CD4-positive, alpha-beta T cell treated with Interleukin-17A for 1 hour (primary cell): Measurements from ENCODE around the gene METTL17.
"Not testable (repeated sequence)": the region's sequence is repeated elsewhere in the genome, so short reads cannot be mapped to it uniquely, and the experiment has no call there.

ENCODE experiments used
- DNase-seq: peaks from one replicate; pipeline ENCODE4 v3.0.0-alpha.2; 2020

The METTL17 gene

DNA sequence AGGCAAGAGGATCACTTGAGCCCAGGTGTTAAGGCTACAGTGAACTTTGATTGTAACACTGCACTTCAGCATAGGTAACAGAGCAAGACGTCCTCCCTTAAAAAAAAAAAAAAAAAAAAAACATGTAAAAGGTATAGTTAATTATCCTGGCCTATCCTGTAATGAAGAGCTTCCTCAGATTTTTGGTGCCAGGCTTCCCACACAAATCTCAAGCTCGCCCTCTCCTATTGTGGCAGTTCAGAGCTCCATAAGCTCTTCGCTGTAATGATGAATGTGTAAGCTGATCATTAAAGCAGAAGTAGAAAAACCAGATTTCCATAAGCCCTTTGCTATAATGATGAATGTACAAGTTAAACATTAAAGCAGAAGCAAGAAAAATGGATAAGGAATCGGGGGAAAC, 7.3 kb downstream of the METTL17 start:
- no peak for DNase-seq

DNA sequence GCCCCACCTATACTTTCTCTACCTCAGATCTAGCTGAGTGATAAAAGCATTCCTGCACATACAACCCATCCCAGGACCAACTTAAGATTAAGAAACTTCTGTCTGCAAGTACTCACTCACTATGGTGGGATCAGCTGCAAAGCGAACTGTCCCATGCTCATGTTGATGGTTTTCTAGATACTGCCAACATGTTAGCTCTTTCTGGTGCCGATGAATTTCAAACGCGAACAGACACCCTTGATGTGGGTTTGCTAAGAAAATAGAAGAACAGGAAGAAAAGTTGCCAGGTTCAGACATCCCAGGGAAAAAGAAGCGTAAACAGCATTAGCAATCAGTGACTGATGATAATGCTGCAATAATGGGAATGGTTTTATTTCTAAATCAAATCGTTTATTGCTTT, 7.8 kb downstream of the METTL17 start:
- no peak for DNase-seq

DNA sequence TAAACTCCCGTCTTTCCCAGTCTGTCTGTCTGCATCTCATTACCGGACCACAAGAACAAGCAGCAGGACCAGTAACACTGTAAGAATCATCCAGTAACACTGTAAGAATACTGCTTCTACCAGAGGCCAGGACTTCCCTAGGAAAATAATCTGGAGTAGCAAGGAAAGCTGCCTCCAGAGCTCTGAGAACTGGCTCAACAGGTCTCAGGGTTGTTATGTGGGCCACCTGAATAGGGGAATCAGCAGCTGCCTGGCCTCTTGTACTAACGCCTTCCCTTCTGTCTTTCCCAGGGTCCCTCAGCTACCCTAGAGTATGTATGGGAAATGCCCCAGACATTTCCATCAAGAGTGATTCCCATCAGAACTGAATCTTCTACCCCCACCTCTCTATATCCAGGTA, 8.4 kb downstream of the METTL17 start:
- no peak for DNase-seq

DNA sequence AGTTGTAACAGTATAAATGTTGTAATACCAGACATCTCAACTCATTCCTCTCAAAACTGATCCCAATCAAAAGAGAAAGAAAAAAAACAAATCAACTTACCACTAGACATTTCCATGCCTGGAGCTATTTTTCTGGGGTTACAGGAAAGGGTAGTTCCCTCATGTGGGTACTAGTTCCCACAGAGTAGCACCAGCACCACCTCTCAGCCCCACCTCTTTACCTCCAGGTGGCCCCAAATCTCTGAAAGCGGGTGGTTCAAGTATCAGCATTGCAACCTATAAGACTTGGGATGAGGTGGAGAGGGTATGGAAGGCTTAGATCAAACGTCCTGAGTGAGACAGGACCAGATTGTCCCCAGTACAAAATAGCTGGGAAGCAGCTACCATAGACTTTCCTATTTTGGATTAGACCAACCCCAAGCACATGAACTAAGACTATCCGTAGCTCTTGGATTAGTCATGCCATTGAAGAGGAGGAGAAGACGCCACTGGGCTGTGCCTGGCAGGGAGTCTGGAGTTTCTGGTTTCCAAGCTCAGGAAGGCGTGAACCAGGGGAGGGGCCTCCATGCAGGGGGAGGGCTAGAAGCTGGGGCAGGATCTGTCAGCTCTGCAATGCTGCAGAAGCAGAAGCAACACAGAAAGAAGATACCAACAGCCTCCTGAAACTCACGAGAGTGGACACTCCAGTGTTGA, 9.0 kb downstream of the METTL17 start, which contains the start of gene SLC39A2:
TSS of gene SLC39A2 (plus strand) at position 620 of the 693 bp plus-strand sequence. CDS start 154 bp downstream, outside the sequence.
- DNase-seq = no peak

DNA sequence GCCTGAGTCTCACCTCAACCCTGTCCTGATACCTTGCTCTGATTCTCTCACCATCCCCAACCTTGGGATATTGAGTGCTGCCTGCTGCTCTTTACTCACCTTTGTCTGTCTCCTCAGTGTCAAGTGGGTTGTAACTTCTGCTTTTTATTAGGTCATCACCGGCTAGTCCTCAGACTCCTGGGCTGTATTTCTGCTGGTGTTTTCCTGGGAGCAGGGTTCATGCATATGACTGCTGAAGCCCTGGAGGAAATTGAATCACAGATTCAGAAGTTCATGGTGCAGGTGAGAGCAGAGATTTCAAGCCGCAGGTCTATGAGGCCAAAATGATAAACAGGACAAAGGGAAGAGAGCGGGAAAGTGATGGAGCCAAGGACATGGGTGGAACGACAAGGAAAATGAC, 9.8 kb downstream of the METTL17 start:
- DNase-seq = no peak

DNA sequence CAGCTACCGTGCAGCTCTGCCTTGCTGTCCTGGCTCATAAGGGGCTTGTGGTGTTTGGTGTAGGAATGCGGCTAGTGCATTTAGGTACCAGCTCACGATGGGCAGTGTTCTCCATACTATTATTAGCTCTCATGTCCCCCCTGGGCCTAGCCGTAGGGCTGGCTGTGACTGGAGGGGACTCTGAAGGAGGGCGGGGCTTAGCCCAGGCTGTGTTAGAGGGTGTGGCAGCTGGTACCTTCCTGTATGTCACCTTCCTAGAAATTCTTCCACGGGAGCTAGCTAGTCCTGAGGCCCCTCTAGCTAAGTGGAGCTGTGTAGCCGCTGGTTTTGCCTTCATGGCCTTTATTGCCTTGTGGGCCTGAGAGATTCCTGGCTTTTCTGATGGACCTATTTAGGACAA, 11.4 kb downstream of the METTL17 start:
- no peak for DNase-seq

DNA sequence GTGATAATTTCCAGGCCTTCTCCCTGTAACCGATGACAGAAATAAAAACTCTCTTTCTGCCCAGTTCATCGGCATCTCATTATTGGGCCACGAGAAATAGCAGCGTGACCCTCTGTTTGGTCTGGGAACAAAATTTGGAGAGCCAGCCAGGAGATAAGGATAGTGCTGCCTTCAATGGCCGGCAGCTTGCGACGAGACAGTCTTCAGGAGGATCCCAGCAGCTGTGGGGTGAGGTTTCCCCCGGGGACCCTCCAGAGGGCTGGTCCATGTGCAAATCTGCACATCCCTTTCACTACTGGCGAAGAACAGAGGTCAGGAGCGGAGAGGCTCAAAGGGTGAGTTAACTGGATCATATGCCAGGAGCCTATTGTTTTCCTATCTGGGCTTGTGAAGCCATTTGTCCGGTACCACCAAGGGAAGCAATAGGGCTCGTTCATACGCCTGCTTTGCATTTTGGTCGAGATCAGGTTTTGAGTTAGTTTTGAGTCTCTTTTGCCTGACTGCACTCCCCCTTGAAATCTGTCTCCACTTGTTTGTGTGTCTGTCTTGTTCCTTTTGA, 14.1 kb downstream of the METTL17 start:
- no peak for DNase-seq

DNA sequence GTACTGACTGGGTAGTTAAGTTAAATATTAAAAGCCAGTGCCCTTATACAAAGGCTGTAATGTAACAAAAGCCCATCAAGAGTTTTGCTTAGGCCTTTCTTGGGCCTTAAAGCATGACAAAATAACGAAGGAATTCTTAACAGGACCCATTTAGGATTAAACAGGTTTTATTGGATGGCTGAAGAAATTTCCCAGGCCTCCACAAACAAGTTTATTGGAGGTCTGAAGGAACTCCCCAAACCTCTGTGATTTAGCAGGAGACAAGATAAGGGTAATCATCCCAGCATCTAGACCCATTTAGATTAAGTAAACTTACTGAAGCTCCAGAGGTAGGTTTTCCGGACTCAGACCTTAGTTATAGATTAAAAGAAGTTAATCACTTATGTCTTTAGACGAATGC, 19.9 kb downstream of the METTL17 start:
- not testable (repeated sequence) for DNase-seq

DNA sequence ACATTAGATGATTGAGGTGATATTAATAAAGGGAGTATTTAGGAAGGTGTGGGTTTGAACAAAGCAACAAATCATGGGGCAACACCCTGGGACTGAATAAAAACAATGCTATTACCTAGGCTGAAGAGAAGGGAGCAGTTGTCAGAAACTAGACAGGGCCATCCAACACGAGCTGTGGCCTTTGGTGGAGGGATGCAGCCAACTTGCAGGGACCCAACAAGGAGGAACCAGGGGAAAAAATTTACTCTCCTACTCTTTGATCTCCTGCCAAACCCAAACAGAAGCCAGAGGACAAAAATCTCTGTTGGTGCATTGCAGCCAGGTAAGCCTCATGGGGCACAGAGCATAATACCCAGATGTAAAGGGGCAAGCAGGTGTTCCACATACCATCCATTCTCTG, 21.4 kb downstream of the METTL17 start:
- no peak for DNase-seq

DNA sequence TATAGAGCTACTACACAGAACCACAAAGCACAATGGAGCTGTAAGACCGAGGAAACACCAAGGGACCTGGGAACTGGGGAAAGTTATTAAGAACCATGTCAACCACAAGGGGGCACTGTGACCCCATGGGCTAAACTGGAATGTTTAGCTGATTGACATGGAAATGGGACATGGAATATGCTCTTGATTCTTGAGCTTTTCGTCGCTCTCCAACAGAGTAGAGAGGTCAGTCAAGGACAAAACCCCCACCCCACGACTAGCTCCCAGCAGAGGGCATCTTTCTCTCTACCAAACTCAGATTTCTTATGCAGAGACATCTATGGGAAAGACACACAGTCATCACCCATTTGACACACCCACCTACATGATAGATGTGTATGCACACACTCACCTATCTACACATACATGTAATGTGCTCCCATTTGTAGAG, 25.0 kb downstream of the METTL17 start:
- peak; percentile 86 for DNase-seq

DNA sequence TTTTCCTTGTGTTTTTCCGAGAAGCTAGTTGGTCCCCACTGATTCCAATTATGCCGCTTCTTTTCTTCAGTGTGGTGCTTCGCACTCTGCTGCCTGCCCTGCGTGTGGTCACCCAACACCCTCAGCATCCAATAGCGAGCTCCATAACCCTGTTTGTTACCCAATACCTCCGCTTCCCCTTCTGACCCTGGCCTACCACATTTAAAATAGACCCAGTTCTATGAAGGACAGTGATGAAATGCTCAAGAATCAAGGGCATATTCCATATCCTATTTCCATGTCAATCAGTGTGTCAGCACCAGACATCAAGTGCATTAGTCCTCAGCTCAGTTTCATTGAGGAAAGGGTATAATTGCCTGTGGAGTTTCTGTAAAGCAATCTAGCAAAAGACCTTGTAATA, 25.5 kb downstream of the METTL17 start:
- DNase-seq = no peak

DNA sequence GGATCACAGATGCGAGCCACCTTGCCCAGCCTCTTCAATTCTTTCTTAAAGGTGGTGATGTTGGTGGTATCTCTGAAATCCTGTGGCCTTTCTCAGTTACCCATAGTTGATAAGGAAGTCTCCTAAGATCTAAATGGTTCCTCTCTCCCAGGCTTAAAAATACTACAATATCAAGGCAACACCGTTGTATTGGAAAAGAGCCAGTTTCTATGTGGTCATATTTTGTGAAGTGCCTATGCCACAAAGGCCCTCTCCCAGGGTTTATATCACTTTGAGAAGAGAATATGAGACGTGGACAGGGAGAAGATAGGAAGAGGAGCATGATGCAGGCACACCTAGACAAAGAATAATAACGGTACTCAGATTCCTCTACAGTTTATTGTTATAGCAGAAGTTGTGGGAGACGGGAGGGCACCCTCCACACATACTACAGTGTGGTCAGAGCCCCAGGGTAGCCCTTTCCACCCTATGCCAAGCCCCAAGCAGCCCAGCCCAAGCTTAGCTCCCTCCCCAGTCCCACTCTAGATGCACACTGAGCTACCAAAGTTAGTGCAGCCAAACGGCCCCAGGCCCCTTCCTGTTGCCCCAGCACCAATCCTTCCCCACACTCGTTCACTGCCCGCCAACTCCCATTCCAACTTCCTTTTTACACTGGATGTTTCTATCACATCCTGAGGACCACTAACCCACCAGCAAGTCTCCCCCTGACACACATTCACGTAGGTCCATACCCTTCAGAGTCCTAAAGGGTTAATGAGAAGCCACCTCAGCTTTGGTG, 26.8 kb downstream of the METTL17 start:
- DNase-seq = no peak

DNA sequence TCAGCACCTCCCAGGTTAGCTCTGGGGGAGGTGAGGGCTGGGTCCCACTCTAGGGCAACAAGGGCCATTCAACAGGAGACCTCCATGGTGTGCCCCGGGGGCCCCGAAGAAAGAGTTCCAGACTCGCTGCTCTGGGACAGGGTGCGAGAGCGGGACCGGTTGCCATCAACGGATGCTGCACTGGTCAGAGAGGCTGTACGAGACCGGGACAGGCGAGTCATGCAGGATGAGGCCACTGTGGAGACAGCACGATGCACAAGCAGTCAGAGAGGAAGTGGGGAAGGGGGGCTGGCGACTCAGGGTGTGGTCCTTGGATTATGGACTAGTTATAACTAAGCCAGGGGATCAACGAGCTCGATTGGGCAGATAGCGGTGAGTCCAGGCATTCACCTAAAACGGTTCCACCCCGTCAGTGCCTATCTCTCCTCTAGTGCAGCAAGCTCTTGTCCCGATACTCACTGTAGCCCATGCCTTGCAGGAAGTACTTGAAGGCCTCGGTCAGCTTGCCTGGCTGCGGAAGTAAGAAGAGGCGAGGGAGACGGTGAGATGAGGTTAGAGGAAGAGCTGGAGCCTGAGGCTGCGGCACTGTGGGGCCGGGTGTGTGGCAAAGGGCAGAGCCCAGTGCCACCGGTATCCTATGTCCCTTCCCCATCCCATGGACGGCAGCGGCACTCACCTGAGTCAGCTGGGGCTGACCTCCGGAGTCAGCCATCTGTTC, 27.9 kb downstream of the METTL17 start:
- DNase-seq = no peak

DNA sequence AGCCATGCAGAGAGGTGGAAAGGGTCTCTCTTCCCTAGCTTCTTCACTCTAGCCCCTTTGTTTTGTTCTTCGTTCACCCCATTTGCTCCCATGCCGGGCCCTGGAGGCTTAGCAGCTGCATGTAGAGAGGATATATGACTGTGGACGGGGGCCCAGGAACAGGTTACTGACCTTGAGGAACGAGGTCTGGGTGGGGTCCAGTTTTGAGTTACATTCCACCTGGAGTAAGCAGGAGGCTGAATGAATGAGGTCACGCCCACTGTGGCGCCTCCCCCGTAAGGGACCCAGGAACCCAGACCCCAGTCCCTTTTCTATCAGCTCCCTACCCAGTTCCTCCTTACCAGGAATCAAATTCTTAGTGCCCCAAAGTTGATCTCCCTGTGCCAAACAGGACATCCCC, 28.5 kb downstream of the METTL17 start:
- no peak for DNase-seq

DNA sequence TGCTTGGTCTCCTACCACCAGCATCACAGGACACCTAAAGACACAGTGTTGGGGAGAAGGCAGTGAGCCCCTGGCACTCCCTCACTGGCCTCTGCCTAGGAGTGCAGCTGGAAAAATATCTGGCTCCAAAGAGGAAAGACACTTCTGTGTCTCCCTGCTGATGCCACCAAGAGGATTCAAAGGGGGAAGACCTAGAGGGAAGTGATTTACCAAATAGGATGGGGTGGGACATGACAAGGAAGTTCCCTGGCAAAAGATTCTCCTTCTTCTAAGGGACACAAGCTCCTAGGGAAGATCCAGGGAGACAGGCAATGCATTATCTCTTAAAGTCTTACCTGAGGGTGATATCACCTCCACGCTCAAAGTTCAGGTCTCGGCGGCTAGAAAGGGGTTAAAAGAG, 29.0 kb downstream of the METTL17 start:
- DNase-seq = no peak

DNA sequence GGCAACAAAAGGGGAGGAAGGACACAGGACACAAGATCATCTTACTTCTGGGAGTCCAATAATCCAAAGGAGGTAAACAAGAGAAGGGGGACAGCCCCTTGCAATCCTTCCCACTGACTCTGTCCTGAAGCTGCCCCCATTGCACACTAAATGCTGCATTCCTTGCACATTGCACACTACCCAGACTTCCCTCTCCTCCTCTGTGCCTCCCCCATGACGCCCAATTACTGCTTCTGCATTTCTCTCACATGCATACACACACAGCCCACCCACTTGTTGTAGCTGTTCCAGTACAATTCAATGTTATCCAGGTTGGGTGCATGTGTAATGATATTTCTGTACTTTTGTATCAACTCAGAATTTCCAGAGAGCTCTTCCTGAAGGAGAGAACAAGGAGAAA, 29.6 kb downstream of the METTL17 start:
- DNase-seq = no peak

DNA sequence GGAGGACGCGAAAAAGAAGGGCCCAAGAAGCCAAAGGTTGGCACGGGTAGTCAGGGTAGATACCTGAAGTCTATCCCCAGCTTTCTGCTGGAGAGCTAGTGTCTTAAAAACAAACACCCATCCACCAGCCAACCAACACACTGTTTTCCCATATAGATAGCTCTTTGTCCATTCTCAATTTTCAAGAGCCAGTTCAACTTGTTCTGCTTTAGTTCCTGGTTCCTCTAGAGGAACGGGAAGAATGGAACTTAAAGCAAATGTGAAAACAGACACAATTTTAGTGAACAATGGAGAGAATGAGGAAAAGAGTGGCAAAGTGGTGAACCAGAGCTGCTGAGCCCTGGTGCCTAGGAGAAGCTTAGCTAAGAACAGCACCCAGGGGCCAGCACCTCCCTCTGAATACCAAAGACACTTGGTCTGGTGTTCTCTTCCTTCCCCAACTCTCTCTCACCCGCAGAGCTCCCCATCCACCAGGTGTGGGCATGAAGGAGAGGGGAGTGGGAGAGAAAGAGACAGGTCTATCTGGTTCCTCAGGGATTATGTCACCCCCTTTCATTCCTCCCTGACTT, 31.3 kb downstream of the METTL17 start:
- no peak for DNase-seq

DNA sequence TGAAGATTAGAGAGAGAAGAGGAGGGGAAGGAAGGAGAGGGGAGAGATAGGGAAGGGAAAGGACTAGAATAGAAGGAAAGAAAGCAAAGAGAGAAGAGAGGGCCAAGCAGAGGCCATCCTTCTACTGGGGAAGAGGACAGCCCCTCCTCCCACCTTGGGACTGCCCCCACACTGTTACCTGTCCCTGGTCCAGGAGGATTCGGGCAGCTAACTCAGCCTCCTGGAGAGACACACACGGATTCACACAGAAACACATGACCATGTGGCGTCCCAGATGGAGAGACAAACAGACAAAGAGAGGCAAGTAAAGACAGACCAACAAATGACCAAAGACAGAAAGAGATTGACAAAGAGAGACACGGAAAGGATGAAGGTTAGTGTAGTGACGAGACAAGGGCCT, 32.9 kb downstream of the METTL17 start:
- no peak for DNase-seq

DNA sequence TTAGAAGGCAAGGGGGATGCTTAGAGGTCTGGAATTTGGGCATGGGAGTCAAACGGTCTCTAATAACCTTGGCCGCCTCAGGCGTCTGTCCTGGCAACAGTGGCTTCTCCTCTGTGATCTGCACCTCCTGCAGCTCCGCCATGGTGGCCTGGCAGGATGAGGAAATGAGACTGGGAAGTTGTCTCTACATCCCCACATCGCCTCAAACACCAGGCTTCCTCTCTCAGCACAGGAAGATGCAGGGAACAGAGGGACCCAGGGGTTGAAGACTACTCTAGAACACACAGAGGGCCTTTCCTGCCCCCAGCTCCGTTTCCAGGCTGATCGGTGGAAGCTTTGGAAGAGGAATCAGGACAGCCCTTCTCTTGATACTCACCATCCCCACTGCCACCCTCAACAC, 33.4 kb downstream of the METTL17 start:
- no peak for DNase-seq

DNA sequence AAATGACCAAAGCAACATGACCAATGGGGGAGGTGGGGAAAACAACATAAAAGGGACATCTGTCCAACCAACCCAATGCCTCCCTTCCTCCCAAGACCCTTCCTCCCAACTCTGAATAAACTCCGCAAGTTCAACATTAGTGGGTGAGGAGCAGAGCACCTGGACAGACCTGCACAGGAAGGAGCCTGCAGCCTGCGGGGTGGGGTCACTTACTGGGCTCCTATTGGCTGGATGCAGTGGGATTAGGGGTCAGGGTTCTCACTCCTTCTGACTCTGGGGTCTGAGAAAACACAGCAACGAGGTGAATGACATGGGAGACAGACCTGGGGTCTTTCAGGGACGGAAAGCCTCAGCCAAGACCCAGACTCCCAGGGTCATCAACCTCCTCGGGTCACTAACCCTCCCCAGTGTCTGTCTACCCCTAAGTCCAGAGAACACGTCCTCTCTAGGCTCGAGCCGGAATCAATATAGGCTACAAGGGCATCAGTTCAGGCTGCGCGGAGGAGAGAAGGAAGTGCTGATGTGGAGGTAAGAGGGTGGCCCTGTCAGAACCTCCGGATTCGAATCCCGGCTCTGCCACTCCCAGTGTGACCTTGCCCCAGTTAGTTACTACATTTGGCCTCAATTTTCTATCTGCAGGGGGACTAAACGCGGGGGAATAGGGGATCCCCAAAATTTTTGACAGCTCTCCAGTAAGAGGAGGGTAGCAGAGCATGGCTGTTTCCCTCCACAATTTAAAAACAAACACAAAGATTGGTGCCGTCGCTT, 34.2 kb downstream of the METTL17 start:
- DNase-seq = peak; percentile 21

DNA sequence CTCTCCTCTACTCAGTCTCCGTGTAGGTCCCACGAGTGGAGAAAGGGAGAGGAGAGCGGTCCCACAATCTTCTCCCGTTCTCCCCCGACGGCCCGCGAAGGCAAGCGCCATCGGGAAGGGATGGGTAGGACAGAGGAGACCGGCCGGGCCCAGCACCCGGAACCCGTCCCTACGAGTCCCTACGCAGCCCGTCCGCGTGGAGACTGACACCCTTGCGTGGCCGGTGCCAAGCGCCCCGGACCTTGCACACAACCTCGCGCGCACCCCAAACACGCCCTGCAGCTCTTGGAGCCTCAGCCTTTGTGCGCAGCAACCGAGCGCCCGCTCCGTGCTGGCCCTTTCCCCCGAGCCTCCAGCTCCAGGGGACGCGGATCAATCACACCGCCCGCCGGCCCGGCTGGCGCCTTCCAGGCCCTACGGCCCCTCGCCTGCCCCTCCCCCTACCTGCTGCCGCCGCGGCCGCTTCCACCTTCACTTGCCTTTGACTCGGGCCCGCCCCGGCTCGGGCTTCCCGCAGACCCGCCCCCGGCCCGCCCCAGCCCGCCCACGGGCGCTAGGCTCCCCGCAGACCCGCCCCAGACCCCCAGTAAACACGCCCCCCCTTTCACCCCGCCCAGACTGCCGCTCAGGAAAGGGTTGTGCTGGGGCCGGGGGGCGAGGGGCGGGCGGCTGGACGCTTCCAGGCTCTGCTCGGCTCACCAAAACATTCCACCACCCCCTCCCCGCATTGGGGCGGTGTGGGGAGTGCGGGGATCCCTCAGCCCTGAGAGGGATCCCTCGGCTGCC, 35.0 kb downstream of the METTL17 start, which contains the start of gene NDRG2:
TSS of gene NDRG2 (minus strand) at position 477 of the 786 bp plus-strand sequence. CDS start 1,746 bp downstream, outside the sequence.
- peak; percentile 84 for DNase-seq
